HepG2 (cell line): ENCODE results near the gene IGF2. TPM values are rescaled to one million over a fixed set of nuclear protein-coding genes. Genes with fewer than 3 reads are reported as not detected.

Source experiments
- ATAC-seq: fragments of 200-7000 bp; cut with Tn5 transposase; 3 replicates; pipeline ENCODE4 v1.9.1; 2020; ENCODE audit warnings: mild to moderate bottlenecking, moderate library complexity
- BruUV-seq: library from RNA; stranded (reverse); fragments of 400-500 nt; replicated peaks from 2 replicates; lab custom pipeline; 2021; lab: Mats Ljungman, UMichigan
- CTCF ChIA-PET: fragments of 300-600 bp; formaldehyde crosslinking; extraction: SDS; loops from one replicate; lab custom pipeline; 2021; ENCODE audit warnings: low total read pairs, inconsistent platforms, low intra/inter-chr PET ratio; lab: Yijun Ruan, JAX
- POLR2A ChIA-PET: fragments of 350-600 bp; sonication (Branson Sonifier 250); formaldehyde crosslinking; loops from one replicate; lab custom pipeline; 2020; ENCODE audit warnings: antibody characterized with exemption, inconsistent platforms; lab: Yijun Ruan, JAX
- DNase-seq: peaks from one replicate; pipeline ENCODE4 v3.0.0-alpha.2; 2015; ENCODE audit warnings: low spot score
- FAIRE-seq: peaks from 3 replicates; lab custom pipeline; 2011; peaks lifted over from hg19 to GRCh38; lab: Jason Lieb, UNC
- H2AFZ ChIP-seq: one replicate; pipeline ENCODE4 v1.6.1; 2011; ENCODE audit warnings: low read length, inconsistent platforms
- H3K27ac ChIP-seq: fragments of 300-600 bp; 3 replicates; pipeline ENCODE4 v1.8.0; 2011; ENCODE audit warnings: mixed run types, mild to moderate bottlenecking, mixed read lengths, low read length, inconsistent platforms; ENCODE audit not compliant: insufficient read depth; ENCODE audit errors: extremely low read length
- H3K27me3 ChIP-seq, 2 experiments: fragments of 200-600 bp in 1 of 2; 2 replicates in 1 of 2; 3 replicates in 1 of 2; pipeline versions ENCODE4 v1.6.0 to v1.8.0; 2011; ENCODE audit warnings: low read length in 2 of 2, mild to moderate bottlenecking in 2 of 2, moderate library complexity in 2 of 2, inconsistent platforms in 1 of 2; ENCODE audit not compliant: insufficient read depth in 2 of 2, control insufficient read depth in 1 of 2
- H3K36me3 ChIP-seq, 2 experiments: fragments of 200-600 bp in 1 of 2; replicated peaks in 1 of 2; 2 replicates in 1 of 2; 3 replicates in 1 of 2; pipeline versions ENCODE4 v1.5.1 to v1.8.0; 2011; ENCODE audit warnings: low read length in 2 of 2, inconsistent platforms in 1 of 2; ENCODE audit not compliant: insufficient read depth in 2 of 2, control insufficient read depth in 1 of 2
- H3K4me1 ChIP-seq: 2 replicates; pipeline ENCODE4 v1.5.1; 2012; ENCODE audit warnings: low read length, inconsistent platforms; ENCODE audit not compliant: insufficient read depth
- H3K4me2 ChIP-seq: 2 replicates; pipeline ENCODE4 v1.6.0; 2011; ENCODE audit warnings: low read depth, low read length, inconsistent platforms
- H3K4me3 ChIP-seq, 3 experiments: fragments of 200-600 bp in 1 of 3; sonication (generic), shearing (Covaris generic) in 1 of 3; replicated peaks in 1 of 3; 2 replicates each; pipeline ENCODE4 v1.5.1; 2011 to 2016; ENCODE audit warnings: low read length in 3 of 3, inconsistent platforms in 2 of 3, low read depth in 2 of 3, mild to moderate bottlenecking in 2 of 3, control low read depth in 1 of 3, mixed read lengths in 1 of 3; ENCODE audit not compliant: insufficient read depth in 1 of 3
- H3K79me2 ChIP-seq: one replicate; pipeline ENCODE4 v1.6.1; 2011; ENCODE audit warnings: low read length, inconsistent platforms; ENCODE audit not compliant: insufficient read depth
- H3K9ac ChIP-seq: 2 replicates; pipeline ENCODE4 v1.6.0; 2011; ENCODE audit warnings: mild to moderate bottlenecking, low read depth, low read length, inconsistent platforms; ENCODE audit not compliant: insufficient read depth
- H3K9me3 ChIP-seq: 2 replicates; pipeline ENCODE4 v1.5.1; 2012; ENCODE audit warnings: mild to moderate bottlenecking, low read length
- H4K20me1 ChIP-seq: 2 replicates; pipeline ENCODE4 v1.6.0; 2011; ENCODE audit warnings: inconsistent platforms, mild to moderate bottlenecking, low read length, moderate library complexity; ENCODE audit not compliant: insufficient read depth
- AFF4 ChIP-seq: sonication (generic); formaldehyde crosslinking; IDR thresholded peaks from 2 replicates; pipeline ENCODE4 v1.4.0; 2020; ENCODE audit warnings: missing genetic modification reagents
- ARID3A ChIP-seq: IDR thresholded peaks from 2 replicates; pipeline ENCODE4 v1.6.1; 2012; ENCODE audit warnings: low read depth, low read length, improper control_type of control experiment
- ATRX ChIP-seq: sonication (generic); formaldehyde crosslinking; IDR thresholded peaks from 2 replicates; pipeline ENCODE4 v1.4.0; 2020; ENCODE audit warnings: missing genetic modification reagents, borderline replicate concordance
- FOXM1 ChIP-seq: sonication (generic); formaldehyde crosslinking; IDR thresholded peaks from 2 replicates; pipeline ENCODE4 v1.5.0; 2020; ENCODE audit warnings: missing genetic modification reagents
- FOXO4 ChIP-seq: sonication (generic); formaldehyde crosslinking; conservative IDR thresholded peaks from 2 replicates; pipeline ENCODE4 v1.8.1; 2023; ENCODE audit warnings: missing genetic modification reagents
- MLLT10 ChIP-seq: sonication (generic); formaldehyde crosslinking; IDR thresholded peaks from 2 replicates; pipeline ENCODE4 v1.4.0; 2020; ENCODE audit warnings: missing genetic modification reagents
- ZNF264 ChIP-seq: sonication (generic); formaldehyde crosslinking; IDR thresholded peaks from 2 replicates; pipeline ENCODE4 v1.4.0; 2020; ENCODE audit warnings: missing genetic modification reagents
- ZNF589 ChIP-seq: sonication (generic); formaldehyde crosslinking; conservative IDR thresholded peaks from 2 replicates; pipeline ENCODE4 v1.8.0; 2022; ENCODE audit warnings: mild to moderate bottlenecking, moderate library complexity, missing genetic modification reagents
- WGBS: methylation state at CpG from one replicate; pipeline ENCODE4 v1.1.6; 2017; ENCODE audit warnings: low lambda C conversion rate; 5-methylcytosine and 5-hydroxymethylcytosine counted together
- in situ Hi-C: cut with HindIII; loops from 2 replicates; pipeline ENCODE4 v1.10.0; 2017; ENCODE audit warnings: low pct_unique_long_range_greater_than_20kb; ENCODE audit not compliant: extremely low pct_ligation_motif_present
- intact Hi-C: fragments of 100-400 bp; cut with micrococcal nuclease; formaldehyde crosslinking; loops from one replicate; pipeline ENCODE4 v1.10.0; 2022; ENCODE audit not compliant: unreplicated experiment
- polyA plus RNA-seq, 8 experiments: library from polyadenylated mRNA; depleted of rRNA in 3 of 8; stranded (reverse) in 7 of 8; unstranded in 1 of 8; fragments of >200 nt; fragmentation: Illumina TruSeq in 4 of 8; extraction: Trizol in 4 of 8; gene quantifications; 2 replicates each; pipeline versions ENCODE4 v1.2.1 to v1.2.3, GENCODE V29; 2011 to 2016; ENCODE audit warnings: low read depth in 4 of 8, missing spikeins in 1 of 8, mixed read lengths in 1 of 8; ENCODE audit not compliant: insufficient read depth in 1 of 8
- total RNA-seq, 5 experiments: library from RNA; depleted of rRNA; stranded (reverse); fragments of >200 nt; fragmentation: Illumina TruSeq; extraction: Trizol; gene quantifications; 2 replicates each; pipeline ENCODE4 v1.2.3, GENCODE V29; 2016; ENCODE audit warnings: low read depth in 1 of 5
- TF ChIP-seq, protein P1 (sequence below): sonication (generic); formaldehyde crosslinking; IDR thresholded peaks from 2 replicates; pipeline ENCODE4 v1.4.0; 2020; ENCODE audit warnings: missing genetic modification reagents
- TF ChIP-seq, protein P2 (sequence below): sonication (generic); formaldehyde crosslinking; IDR thresholded peaks from 2 replicates; pipeline ENCODE4 v1.5.1; 2020; ENCODE audit warnings: mild to moderate bottlenecking, missing genetic modification reagents, moderate library complexity

Gene IGF2
- total and polyA plus RNA-seq, 2 of the 13 experiments (the other 11 are each of a cell fraction or from before 2014, with no cell fraction given) = 79.1 to 254 TPM

- H4K20me1 ChIP-seq = no peaks in the 10 kb centered on the region
- H3K4me1 ChIP-seq = peaks cover 17% of the 10 kb centered on the region
- ATAC-seq (no peak; the same call in 2 of the 3 replicates), DNase-seq (peak; percentile 32), FAIRE-seq (no peak)
- no peaks in the 10 kb centered on the region for H3K9me3 ChIP-seq
- in situ Hi-C loops (no loop called here), intact Hi-C loops (no loop called here)
- no TSS peak for BruUV-seq
- H2AFZ ChIP-seq = no peak overlapping the region
- H3K9ac ChIP-seq = no peak overlapping the region
- no peak overlapping the region for H3K4me2 ChIP-seq
- CTCF ChIA-PET = no interaction called here
- no peaks in the 10 kb centered on the region for H3K36me3 ChIP-seq
- POLR2A ChIA-PET = no interaction called here
- H3K27ac ChIP-seq = no peak overlapping the region
- H3K27me3 ChIP-seq = peaks cover 19 to 67% of the 10 kb centered on the region in 2 experiments
- 4% methylated on average over 3 of the region's 16 CpGs for WGBS
- no peak overlapping the region for H3K4me3 ChIP-seq
- H3K79me2 ChIP-seq = no peaks in the 10 kb centered on the region
- TF ChIP-seq FOXM1 (CRISPR knock-in tag) = no peak
- no peak for TF ChIP-seq FOXO4 (CRISPR knock-in tag)
- TF ChIP-seq, protein P1, sequence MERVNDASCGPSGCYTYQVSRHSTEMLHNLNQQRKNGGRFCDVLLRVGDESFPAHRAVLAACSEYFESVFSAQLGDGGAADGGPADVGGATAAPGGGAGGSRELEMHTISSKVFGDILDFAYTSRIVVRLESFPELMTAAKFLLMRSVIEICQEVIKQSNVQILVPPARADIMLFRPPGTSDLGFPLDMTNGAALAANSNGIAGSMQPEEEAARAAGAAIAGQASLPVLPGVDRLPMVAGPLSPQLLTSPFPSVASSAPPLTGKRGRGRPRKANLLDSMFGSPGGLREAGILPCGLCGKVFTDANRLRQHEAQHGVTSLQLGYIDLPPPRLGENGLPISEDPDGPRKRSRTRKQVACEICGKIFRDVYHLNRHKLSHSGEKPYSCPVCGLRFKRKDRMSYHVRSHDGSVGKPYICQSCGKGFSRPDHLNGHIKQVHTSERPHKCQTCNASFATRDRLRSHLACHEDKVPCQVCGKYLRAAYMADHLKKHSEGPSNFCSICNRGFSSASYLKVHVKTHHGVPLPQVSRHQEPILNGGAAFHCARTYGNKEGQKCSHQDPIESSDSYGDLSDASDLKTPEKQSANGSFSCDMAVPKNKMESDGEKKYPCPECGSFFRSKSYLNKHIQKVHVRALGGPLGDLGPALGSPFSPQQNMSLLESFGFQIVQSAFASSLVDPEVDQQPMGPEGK (CRISPR knock-in tag) = peak; percentile 15; the same call in 1 of the 2 replicates
- no peak for TF ChIP-seq AFF4 (CRISPR knock-in tag)
- no peak for TF ChIP-seq ATRX (CRISPR knock-in tag)
- no peak for TF ChIP-seq ZNF264 (CRISPR knock-in tag)
- TF ChIP-seq, protein P2, sequence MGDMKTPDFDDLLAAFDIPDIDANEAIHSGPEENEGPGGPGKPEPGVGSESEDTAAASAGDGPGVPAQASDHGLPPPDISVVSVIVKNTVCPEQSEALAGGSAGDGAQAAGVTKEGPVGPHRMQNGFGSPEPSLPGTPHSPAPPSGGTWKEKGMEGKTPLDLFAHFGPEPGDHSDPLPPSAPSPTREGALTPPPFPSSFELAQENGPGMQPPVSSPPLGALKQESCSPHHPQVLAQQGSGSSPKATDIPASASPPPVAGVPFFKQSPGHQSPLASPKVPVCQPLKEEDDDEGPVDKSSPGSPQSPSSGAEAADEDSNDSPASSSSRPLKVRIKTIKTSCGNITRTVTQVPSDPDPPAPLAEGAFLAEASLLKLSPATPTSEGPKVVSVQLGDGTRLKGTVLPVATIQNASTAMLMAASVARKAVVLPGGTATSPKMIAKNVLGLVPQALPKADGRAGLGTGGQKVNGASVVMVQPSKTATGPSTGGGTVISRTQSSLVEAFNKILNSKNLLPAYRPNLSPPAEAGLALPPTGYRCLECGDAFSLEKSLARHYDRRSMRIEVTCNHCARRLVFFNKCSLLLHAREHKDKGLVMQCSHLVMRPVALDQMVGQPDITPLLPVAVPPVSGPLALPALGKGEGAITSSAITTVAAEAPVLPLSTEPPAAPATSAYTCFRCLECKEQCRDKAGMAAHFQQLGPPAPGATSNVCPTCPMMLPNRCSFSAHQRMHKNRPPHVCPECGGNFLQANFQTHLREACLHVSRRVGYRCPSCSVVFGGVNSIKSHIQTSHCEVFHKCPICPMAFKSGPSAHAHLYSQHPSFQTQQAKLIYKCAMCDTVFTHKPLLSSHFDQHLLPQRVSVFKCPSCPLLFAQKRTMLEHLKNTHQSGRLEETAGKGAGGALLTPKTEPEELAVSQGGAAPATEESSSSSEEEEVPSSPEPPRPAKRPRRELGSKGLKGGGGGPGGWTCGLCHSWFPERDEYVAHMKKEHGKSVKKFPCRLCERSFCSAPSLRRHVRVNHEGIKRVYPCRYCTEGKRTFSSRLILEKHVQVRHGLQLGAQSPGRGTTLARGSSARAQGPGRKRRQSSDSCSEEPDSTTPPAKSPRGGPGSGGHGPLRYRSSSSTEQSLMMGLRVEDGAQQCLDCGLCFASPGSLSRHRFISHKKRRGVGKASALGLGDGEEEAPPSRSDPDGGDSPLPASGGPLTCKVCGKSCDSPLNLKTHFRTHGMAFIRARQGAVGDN (CRISPR knock-in tag) = 0 out of 2 replicates have a peak, but pooled peaks have one; percentile 14
- no peak for TF ChIP-seq ZNF589
- TF ChIP-seq ARID3A = no peak
- TF ChIP-seq MLLT10 (CRISPR knock-in tag) = no peak
Observed at GRCh38 chr11:2178906-2179494, 39.8 kb upstream of the IGF2 start.
